ENCODE measurements around the gene ATP2B1. TPM values are rescaled to one million over a fixed set of nuclear protein-coding genes. Genes with fewer than 3 reads are reported as not detected.

Gene ATP2B1
- total RNA-seq, 1 donor from 2014 or later, result 5.1 TPM

DNA sequence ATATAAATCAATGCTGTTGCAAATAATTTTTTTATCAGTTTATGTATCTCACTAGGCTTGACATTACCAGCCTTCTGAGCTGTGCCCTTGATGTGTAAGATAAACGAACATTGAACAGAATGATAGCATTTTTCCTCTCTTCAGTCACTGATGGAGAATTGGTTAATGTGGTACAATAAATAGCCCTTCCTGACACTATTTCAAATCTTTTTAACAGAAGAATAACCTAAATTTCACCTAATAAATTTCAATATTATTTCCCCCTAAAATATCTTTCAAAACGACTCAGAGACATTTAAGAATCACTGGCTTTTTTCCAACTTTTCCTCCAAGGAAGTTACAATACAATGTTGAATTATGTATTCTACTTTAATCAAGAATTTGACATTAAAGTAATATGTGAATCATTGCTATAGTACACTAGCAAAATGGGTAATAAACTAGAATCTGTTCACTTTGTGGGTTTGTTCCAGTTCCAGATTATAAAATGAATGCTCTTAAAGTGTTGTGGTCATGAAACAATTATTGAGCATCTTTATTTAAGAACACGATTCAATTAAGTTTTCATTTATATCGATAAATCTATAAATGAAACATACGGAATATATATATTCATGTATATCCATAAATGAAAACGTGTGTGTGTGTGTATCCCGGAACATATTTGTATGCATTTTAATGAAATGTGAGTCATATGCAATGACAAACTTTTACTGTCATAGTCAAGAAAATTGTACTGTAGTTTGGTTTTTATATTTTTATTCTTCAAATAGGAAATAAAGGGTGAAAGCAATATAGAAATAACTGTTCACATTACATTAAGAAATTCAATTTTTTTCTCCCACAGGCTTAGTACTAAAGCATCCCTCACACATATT, 2.5 kb upstream of the ATP2B1 start:
- TF ChIP-seq, protein P1, sequence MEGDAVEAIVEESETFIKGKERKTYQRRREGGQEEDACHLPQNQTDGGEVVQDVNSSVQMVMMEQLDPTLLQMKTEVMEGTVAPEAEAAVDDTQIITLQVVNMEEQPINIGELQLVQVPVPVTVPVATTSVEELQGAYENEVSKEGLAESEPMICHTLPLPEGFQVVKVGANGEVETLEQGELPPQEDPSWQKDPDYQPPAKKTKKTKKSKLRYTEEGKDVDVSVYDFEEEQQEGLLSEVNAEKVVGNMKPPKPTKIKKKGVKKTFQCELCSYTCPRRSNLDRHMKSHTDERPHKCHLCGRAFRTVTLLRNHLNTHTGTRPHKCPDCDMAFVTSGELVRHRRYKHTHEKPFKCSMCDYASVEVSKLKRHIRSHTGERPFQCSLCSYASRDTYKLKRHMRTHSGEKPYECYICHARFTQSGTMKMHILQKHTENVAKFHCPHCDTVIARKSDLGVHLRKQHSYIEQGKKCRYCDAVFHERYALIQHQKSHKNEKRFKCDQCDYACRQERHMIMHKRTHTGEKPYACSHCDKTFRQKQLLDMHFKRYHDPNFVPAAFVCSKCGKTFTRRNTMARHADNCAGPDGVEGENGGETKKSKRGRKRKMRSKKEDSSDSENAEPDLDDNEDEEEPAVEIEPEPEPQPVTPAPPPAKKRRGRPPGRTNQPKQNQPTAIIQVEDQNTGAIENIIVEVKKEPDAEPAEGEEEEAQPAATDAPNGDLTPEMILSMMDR (IDR thresholded peaks at IDR 0.05), result no peak
- H3K4me1 ChIP-seq, result peaks cover 0 to 5% of the 10 kb centered on the region in 2 donors
- no peaks in the 10 kb centered on the region for H3K9me3 ChIP-seq
- no peaks in the 10 kb centered on the region for H3K36me3 ChIP-seq
- intact Hi-C loops (cut with DNase I), result loop anchor here (5.0 kb wide), 1 partner anchor 1569 kb away; the partner anchor contains the start of genes CEP290 and TMTC3
- H3K4me3 ChIP-seq, result peak overlapping the region; percentile 81 to 91
- no peaks in the 10 kb centered on the region for H3K27me3 ChIP-seq
- DNase-seq (ENCODE audit: low spot score in 2 of 2), result no peak
- no peak overlapping the region for H3K27ac ChIP-seq

DNA sequence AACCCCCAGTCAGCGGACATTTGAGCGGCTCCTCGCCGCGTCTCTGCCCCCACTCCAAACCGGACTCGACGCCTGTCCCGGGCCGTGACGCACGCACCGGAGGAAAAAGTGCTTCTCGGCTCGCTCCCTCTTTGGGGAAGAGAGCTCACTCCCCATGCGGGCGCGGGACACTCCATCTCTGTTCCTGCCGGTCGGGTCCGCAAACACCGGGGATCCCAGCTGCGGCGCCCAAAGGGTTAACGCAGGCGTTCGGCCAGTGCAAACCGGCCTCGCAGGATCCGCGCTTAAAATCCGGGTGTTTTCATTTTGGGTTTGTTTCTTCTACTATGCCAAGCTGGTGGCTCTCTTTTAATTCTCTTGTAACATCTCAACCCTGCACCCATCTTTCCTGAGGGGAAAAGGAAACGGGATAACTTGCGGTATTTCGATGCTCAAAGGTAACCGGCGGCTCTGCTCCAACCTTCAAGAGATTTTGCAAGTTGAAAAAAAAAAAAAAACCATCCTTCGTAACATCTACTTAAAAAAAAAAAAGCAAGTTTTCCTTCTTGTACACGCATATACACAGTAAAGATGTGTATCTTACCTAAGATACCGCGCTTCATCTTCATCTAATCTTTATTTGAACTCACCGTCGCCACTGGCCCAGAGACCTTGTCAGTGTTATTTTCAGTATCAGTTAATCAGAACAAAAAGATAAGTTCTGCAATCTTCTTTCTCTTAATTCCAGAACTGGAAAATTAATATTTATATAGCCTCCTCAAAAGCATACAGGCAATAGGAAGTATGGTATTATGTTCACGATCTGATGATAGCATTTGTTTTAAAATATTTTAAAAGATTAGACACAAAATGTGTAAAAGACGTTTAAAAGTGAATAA, 1.6 kb upstream of the ATP2B1 start:
- intact Hi-C loops (cut with DNase I), result loop anchor here (2.0 to 5.0 kb wide), 6 partner anchors 73 to 1568 kb away; partner anchors contain the start of genes CEP290, DUSP6, GALNT4 and TMTC3
- TF ChIP-seq, protein P1 (IDR thresholded peaks at IDR 0.05), result no peak

DNA sequence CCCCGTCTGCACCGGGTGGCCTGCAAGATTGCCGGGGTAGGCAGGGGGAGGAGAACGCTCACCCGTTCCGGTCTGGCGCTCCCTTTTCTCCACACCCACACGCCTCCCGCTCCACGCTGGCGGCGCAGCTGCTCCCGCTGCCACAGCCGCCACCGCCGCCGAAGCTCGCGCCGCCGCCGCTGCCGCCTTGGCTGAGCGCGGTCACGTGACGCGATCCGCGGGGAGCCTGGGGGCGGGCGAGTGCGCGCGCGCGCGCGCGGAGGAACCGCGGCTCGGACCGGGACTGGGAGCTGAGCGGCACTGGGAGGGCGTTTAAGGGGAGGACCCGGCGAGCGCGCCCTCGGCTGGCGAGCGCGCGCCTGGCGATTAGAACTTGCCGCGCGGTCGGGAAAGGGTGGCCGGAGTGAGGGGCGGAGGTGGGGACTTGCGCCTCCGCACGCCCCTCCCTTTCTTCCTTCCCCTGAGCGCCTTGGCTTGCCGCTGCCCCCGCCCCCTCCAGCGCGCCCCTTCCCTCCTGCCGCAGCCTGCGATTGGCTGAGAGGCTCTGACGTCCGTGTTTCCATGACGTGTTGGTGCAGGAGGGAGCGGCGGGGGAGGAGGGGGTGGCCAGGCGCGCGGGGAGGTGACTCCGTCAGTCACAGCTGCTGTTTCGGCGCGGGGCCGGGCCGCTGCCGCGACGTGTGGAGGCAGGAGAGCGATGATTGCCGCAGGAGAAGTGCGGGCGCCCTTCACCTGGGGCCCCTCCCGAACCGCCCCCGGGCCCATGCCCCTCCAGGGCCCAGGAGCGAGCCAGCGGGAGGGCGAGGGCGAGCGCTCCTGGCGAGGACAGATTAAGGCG, 738 bp upstream of the ATP2B1 start:
- H3K9me3 ChIP-seq, result no peaks in the 10 kb centered on the region
- H3K27ac ChIP-seq, result peak overlapping the region; percentile 98
- H3K4me1 ChIP-seq, result peaks cover 0 to 5% of the 10 kb centered on the region in 2 donors
- H3K4me3 ChIP-seq, result peak overlapping the region; percentile 81 to 91
- intact Hi-C loops (cut with DNase I), result loop anchor here (2.0 to 5.0 kb wide), 5 partner anchors 72 to 552 kb away; partner anchors contain the start of genes DUSP6 and GALNT4
- TF ChIP-seq, protein P1 (IDR thresholded peaks at IDR 0.05), result peak in 1 of 3 experiments; percentile 12
- H3K36me3 ChIP-seq, result no peaks in the 10 kb centered on the region
- H3K27me3 ChIP-seq, result no peaks in the 10 kb centered on the region
- peak; percentile 91 to 99 for DNase-seq (ENCODE audit: low spot score in 2 of 2)

More for the DNA sequence above, 1.6 kb upstream of the ATP2B1 start:
- Histone ChIP-seq H3K9me3 (no peaks in the 10 kb centered on the region), H3K36me3 (no peaks in the 10 kb centered on the region), H3K4me3 (peak overlapping the region; percentile 81 to 91), H3K4me1 (peaks cover 0 to 5% of the 10 kb centered on the region in 2 donors), H3K27me3 (no peaks in the 10 kb centered on the region), H3K27ac (peak overlapping the region; percentile 98)
- peak; percentile 10 to 85 for DNase-seq (ENCODE audit: low spot score in 2 of 2)

DNA sequence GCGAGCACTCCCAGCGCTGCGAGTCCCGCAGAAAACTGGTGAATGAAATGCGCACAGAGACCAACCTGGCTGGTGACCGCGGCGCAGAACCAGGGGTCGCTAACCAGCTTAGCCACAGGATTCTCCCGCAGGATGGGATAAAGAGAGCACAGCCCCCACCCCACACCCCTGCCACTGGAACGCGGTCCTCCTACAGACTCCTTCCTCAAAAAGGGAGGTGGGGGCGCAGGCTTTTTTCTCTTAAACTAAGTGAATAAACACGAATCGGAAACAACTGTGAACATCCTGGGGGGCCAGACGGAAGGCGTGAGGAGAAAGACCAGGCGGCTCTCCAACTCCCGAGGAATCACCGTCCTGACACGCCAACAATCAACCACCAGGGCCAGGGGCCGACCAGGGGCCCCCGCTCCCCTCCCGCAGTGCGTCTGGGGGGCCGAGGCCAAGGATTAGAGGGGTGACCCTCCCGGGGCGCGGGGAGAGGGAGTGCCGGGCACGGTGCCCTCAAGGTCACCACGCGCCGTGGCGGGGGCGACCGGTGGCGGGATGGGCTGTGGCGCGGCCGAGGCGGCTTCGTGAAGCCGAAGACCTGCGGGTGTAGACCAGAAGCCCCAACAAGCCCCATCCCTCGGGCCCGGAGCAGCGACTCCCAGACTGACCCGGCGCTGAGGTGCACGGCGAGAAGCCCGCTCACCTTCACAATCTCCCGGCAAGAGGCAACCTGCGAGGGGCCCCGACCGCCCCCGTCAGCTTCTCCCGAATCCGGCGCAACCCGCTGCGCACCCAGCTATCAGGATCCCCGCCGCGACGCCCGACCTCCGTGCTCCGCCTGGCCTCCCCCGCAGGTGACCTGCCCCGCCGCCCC, 704 bp downstream of the ATP2B1 start:
- no peaks in the 10 kb centered on the region for H3K9me3 ChIP-seq
- H3K27ac ChIP-seq, result peak overlapping the region; percentile 98
- peak overlapping the region; percentile 81 to 91 for H3K4me3 ChIP-seq
- H3K36me3 ChIP-seq, result no peaks in the 10 kb centered on the region
- intact Hi-C loops (cut with DNase I), result loop anchor here (2.0 to 5.0 kb wide), 5 partner anchors 71 to 551 kb away; partner anchors contain the start of genes DUSP6 and GALNT4
- TF ChIP-seq, protein P1 (IDR thresholded peaks at IDR 0.05), result no peak
- peaks cover 0 to 5% of the 10 kb centered on the region in 2 donors for H3K4me1 ChIP-seq
- H3K27me3 ChIP-seq, result no peaks in the 10 kb centered on the region
- DNase-seq (ENCODE audit: low spot score in 2 of 2), result peak in 1 of 2 donors; percentile 77
